Activated CD8-positive, alpha-beta T cell treated with anti-CD3 and anti-CD28 coated beads for 36 hours (primary cell): Measurements from ENCODE around the gene LRRC3B. TPM values are rescaled to one million over a fixed set of nuclear protein-coding genes. Genes with fewer than 3 reads are reported as not detected.

Experiments
- ATAC-seq: fragments of 200-7000 bp; cut with Tn5 transposase; one replicate; pipeline ENCODE4 v1.10.0; 2021; ENCODE audit warnings: mild to moderate bottlenecking, moderate library complexity
- CTCF ChIA-PET: fragments of 350-600 bp; sonication (Branson Sonifier 250); formaldehyde crosslinking; loops from one replicate; lab custom pipeline; 2021; ENCODE audit warnings: antibody characterized with exemption; lab: Charles Lee
- POLR2A ChIA-PET: fragments of 350-600 bp; sonication (Branson Sonifier 250); formaldehyde crosslinking; loops from one replicate; lab custom pipeline; 2021; ENCODE audit warnings: antibody characterized with exemption; lab: Charles Lee
- DNase-seq: peaks from one replicate; pipeline ENCODE4 v3.0.0-alpha.2; 2020
- H3K27ac Mint-ChIP-seq: one replicate; pipeline ENCODE4 v1.8.0; 2021; ENCODE audit warnings: mild to moderate bottlenecking, mixed read lengths
- H3K27me3 Mint-ChIP-seq: one replicate; pipeline ENCODE4 v1.8.0; 2021; ENCODE audit warnings: mixed read lengths
- H3K36me3 Mint-ChIP-seq: one replicate; pipeline ENCODE4 v1.8.0; 2021; ENCODE audit warnings: low read depth, mixed read lengths
- H3K4me1 Mint-ChIP-seq: one replicate; pipeline ENCODE4 v1.8.0; 2021; ENCODE audit warnings: low read depth, mixed read lengths
- H3K4me3 Mint-ChIP-seq: one replicate; pipeline ENCODE4 v1.8.0; 2021; ENCODE audit warnings: mild to moderate bottlenecking, moderate library complexity, mixed read lengths
- H3K9me3 Mint-ChIP-seq: one replicate; pipeline ENCODE4 v1.8.0; 2021; ENCODE audit warnings: mixed read lengths
- intact Hi-C: fragments of 100-400 bp; cut with micrococcal nuclease; formaldehyde crosslinking; loops from one replicate; pipeline ENCODE4 v1.10.0; 2022
- total RNA-seq, 2 experiments: library from RNA; stranded (reverse); gene quantifications; one replicate each; pipeline ENCODE4 v1.2.3, GENCODE V29; 2021
- TF ChIP-seq, protein P1 (sequence below): fragments of 200-600 bp; IDR thresholded peaks from one replicate; pipeline ENCODE4 v1.8.0; 2022; ENCODE audit warnings: antibody characterized with exemption, mild to moderate bottlenecking

Gene LRRC3B
- total RNA-seq, 2 experiments from 2014 or later, result not detected

DNA sequence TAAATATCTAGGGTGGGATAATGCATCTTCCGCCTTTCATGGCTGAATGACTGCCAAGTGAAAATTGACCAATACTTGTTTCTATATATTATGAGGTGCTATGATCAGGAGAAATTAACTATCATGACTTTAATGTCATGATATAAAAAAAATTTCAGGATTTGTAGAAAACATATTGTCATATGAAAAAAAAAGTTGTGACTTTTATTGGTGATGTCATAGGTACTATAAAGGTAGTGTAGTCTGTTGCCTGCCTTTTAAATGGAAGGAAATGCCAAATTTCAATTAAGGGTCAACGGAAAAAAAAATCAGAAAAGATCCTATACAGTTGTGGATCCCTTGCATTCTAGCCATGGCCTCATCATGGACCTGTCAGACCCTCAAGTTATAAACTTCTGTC lies 15.5 kb downstream of the LRRC3B start:
- intact Hi-C loops, result no loop called here
- Mint-ChIP-seq H3K36me3 (no peaks in the 10 kb centered on the region), H3K4me3 (no peak overlapping the region), H3K27me3 (no peaks in the 10 kb centered on the region), H3K27ac (no peak overlapping the region), H3K9me3 (peaks cover 2% of the 10 kb centered on the region), H3K4me1 (no peaks in the 10 kb centered on the region)
- no peak for ATAC-seq
- CTCF ChIA-PET, result no interaction called here
- POLR2A ChIA-PET, result no interaction called here
- no peak for DNase-seq
- TF ChIP-seq, protein P1, sequence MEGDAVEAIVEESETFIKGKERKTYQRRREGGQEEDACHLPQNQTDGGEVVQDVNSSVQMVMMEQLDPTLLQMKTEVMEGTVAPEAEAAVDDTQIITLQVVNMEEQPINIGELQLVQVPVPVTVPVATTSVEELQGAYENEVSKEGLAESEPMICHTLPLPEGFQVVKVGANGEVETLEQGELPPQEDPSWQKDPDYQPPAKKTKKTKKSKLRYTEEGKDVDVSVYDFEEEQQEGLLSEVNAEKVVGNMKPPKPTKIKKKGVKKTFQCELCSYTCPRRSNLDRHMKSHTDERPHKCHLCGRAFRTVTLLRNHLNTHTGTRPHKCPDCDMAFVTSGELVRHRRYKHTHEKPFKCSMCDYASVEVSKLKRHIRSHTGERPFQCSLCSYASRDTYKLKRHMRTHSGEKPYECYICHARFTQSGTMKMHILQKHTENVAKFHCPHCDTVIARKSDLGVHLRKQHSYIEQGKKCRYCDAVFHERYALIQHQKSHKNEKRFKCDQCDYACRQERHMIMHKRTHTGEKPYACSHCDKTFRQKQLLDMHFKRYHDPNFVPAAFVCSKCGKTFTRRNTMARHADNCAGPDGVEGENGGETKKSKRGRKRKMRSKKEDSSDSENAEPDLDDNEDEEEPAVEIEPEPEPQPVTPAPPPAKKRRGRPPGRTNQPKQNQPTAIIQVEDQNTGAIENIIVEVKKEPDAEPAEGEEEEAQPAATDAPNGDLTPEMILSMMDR, result no peak

DNA sequence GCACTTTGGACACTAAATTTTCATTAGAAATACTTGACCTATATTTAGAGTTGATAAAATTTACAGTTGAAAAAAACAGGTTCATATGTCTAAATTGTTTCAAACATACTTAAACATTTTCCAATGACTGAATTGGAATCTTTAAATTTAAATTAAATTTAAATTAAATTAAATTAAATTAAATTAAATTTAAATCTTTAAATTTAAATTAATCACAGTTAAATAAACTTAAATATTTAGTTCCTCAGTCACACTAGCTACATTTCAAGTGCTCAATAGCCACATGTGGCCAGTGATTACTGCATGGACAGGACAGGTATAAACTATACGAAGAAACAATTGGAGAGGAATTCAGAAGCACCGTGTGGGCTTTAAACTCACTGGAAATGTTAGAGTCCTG lies 16.8 kb downstream of the LRRC3B start:
- intact Hi-C loops, result no loop called here
- POLR2A ChIA-PET, result no interaction called here
- peaks cover 2% of the 10 kb centered on the region for H3K9me3 Mint-ChIP-seq
- H3K4me1 Mint-ChIP-seq, result no peaks in the 10 kb centered on the region
- H3K36me3 Mint-ChIP-seq, result no peaks in the 10 kb centered on the region
- H3K27me3 Mint-ChIP-seq, result no peaks in the 10 kb centered on the region
- TF ChIP-seq, protein P1, result no peak
- CTCF ChIA-PET, result no interaction called here
- no peak for DNase-seq
- ATAC-seq, result no peak
- H3K4me3 Mint-ChIP-seq, result no peak overlapping the region
- H3K27ac Mint-ChIP-seq, result no peak overlapping the region

DNA sequence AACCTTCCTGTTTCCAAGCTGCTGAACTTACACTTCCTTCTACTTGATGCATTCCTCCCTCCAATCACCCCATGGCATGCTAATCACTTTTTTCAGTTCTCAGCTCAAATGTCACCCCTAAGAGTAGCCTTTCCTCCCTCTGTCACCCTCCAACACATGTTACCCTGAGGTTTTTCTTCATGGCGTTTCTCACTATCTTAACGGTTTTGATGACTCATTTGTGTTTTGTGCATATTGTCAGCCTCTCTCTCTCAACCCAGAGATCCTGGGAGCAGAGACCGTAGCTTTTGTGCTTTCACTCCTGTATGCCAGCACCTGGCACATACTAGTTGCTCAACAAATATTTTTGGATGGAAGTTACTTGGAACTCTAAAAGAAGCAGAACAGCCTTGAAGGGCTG lies 24.5 kb downstream of the LRRC3B start:
- intact Hi-C loops, result no loop called here
- Mint-ChIP-seq H3K27ac (no peak overlapping the region), H3K9me3 (peaks cover 3% of the 10 kb centered on the region), H3K4me3 (no peak overlapping the region), H3K4me1 (no peaks in the 10 kb centered on the region), H3K27me3 (no peaks in the 10 kb centered on the region), H3K36me3 (no peaks in the 10 kb centered on the region)
- no peak for DNase-seq
- POLR2A ChIA-PET, result no interaction called here
- CTCF ChIA-PET, result no interaction called here
- TF ChIP-seq, protein P1, result no peak
- no peak for ATAC-seq

DNA sequence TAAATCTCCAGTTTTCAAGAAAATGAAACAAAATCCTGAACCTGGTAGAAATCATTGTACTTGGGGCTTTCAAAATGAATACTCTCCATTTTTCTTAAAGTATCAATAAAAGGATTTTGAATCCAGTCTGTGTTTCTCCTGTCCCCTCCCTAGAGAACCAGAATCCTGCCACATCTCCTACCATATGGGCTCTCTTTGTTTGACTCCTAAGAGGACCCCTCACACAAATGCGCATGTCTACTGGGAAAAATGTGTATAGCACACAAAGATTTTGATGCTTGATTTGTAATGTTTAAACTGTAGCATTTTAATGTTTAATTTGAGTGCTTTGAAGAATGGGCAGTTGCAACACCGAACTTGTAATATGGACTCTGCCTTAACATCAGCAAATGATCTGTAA lies 25.9 kb downstream of the LRRC3B start:
- DNase-seq (no peak), ATAC-seq (no peak)
- ChIA-PET POLR2A (no interaction called here), CTCF (no interaction called here)
- no peak overlapping the region for H3K27ac Mint-ChIP-seq
- H3K4me3 Mint-ChIP-seq, result no peak overlapping the region
- H3K9me3 Mint-ChIP-seq, result peaks cover 3% of the 10 kb centered on the region
- H3K27me3 Mint-ChIP-seq, result no peaks in the 10 kb centered on the region
- H3K36me3 Mint-ChIP-seq, result no peaks in the 10 kb centered on the region
- no peaks in the 10 kb centered on the region for H3K4me1 Mint-ChIP-seq
- TF ChIP-seq, protein P1, result no peak
- intact Hi-C loops, result no loop called here

DNA sequence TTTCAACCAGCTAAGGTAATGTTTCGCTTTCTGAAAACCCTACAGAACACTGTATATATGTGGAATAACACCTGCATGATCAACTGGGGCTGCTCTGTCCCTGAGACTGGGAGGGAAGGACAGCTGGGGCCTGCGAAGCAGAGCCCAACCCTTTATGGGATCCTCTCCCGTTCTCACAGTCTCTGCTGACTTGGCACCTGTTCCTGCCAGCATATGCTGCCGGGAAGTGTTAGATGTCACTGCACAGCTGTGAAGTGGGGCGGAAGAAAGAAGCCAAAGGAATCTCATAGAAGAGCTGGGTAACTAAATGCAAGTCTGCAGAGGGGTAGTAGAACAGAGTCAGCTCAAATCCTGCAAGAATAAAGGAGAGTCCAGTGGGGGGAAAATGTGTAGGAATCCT lies 29.6 kb downstream of the LRRC3B start:
- Mint-ChIP-seq H3K4me3 (no peak overlapping the region), H3K27me3 (no peaks in the 10 kb centered on the region), H3K36me3 (no peaks in the 10 kb centered on the region), H3K27ac (no peak overlapping the region), H3K4me1 (no peaks in the 10 kb centered on the region), H3K9me3 (no peaks in the 10 kb centered on the region)
- no peak for DNase-seq
- CTCF ChIA-PET, result no interaction called here
- POLR2A ChIA-PET, result no interaction called here
- TF ChIP-seq, protein P1, result no peak
- intact Hi-C loops, result no loop called here
- ATAC-seq, result no peak
